ENCODE results near the gene OR2A2. TPM values are rescaled to one million over a fixed set of nuclear protein-coding genes. Genes with fewer than 3 reads are reported as not detected.

OR2A2 gene
- total RNA-seq (not detected), polyA plus RNA-seq (not detected)

- H3K4me1 ChIP-seq (ENCODE audit: insufficient read depth, low read length) = no peaks in the 10 kb centered on the region
- H3K9me3 ChIP-seq (ENCODE audit: low read length) = no peaks in the 10 kb centered on the region
- H3K27me3 Mint-ChIP-seq = peaks cover 5 to 22% of the 10 kb centered on the region in 2 donors
- no peak for DNase-seq
- H3K9me3 Mint-ChIP-seq = no peaks in the 10 kb centered on the region
- no peak within 1 kb of the TSS for H3K27ac ChIP-seq (ENCODE audit: low read depth, low read length)
- H3K4me1 Mint-ChIP-seq = no peaks in the 10 kb centered on the region
- no peaks in the 10 kb centered on the region for H3K36me3 ChIP-seq (ENCODE audit: insufficient read depth, low read length)
- H3K27me3 ChIP-seq (ENCODE audit: insufficient read depth, low read length, poor library complexity, severe bottlenecking) = no peaks in the 10 kb centered on the region
- ChIA-PET CTCF (no interaction called here), POLR2A (no interaction called here)
- no peak within 1 kb of the TSS for H3K4me3 ChIP-seq (ENCODE audit: low read length)
- H3K4me3 Mint-ChIP-seq = no peak within 1 kb of the TSS
- H3K36me3 Mint-ChIP-seq = no peaks in the 10 kb centered on the region
- H3K27ac Mint-ChIP-seq = no peak within 1 kb of the TSS
These were observed at the start of gene OR2A2 for GRCh38 chr7:144109283-144109682. Gene OR2A2 (plus strand): TSS chr7:144109583. CDS start chr7:144109583, 0 bp downstream.

GRCh38 chr7:144063710-144064109 is 45.7 kb upstream of the OR2A2 start:
- CTCF ChIA-PET = no interaction called here
- DNase-seq = no peak
- no peak overlapping the region for H3K4me3 ChIP-seq (ENCODE audit: low read length)
- H3K9me3 ChIP-seq (ENCODE audit: low read length) = no peaks in the 10 kb centered on the region
- Mint-ChIP-seq H3K27ac (no peak overlapping the region), H3K4me3 (no peak overlapping the region), H3K36me3 (peaks cover 0 to 3% (median 0%) of the 10 kb centered on the region in 3 donors), H3K9me3 (peaks cover 0 to 11% (median 5%) of the 10 kb centered on the region in 5 donors), H3K27me3 (peaks cover 0 to 34% of the 10 kb centered on the region in 2 donors), H3K4me1 (no peaks in the 10 kb centered on the region)
- no peak overlapping the region for H3K27ac ChIP-seq (ENCODE audit: low read depth, low read length)
- POLR2A ChIA-PET = no interaction called here
- no peaks in the 10 kb centered on the region for H3K36me3 ChIP-seq (ENCODE audit: insufficient read depth, low read length)
- no peaks in the 10 kb centered on the region for H3K27me3 ChIP-seq (ENCODE audit: insufficient read depth, low read length, poor library complexity, severe bottlenecking)
- H3K4me1 ChIP-seq (ENCODE audit: insufficient read depth, low read length) = no peaks in the 10 kb centered on the region

DNA sequence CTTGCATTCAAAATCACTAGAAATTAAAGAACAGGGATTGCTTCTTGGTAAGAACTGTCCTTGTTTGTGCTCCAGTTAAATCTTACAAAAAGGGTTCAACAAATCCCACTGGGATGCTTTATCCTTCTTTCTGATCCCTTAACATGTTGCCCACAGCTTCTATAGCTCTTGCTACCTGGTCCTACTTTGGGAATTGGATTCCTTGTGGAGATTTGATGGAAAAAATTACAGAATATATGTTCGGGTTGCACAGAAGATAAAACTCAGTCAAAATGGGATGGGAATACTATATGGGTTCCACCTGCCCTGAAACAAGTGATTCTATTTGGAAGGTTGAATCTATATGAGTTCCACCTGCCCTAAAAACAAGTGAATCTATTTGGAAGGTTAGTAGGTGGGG is 39.9 kb upstream of the OR2A2 start, which contains the start of gene OR2A25:
TSS of gene OR2A25 (plus strand) at position 301 of the 400 bp plus-strand sequence. CDS start 4,409 bp downstream, outside the sequence.
- DNase-seq = no peak
- no peaks in the 10 kb centered on the region for H3K4me1 Mint-ChIP-seq
- H3K9me3 Mint-ChIP-seq = no peaks in the 10 kb centered on the region
- H3K9me3 ChIP-seq (ENCODE audit: low read length) = no peaks in the 10 kb centered on the region
- CTCF ChIA-PET = no interaction called here
- POLR2A ChIA-PET = no interaction called here
- H3K4me1 ChIP-seq (ENCODE audit: insufficient read depth, low read length) = no peaks in the 10 kb centered on the region
- H3K36me3 ChIP-seq (ENCODE audit: insufficient read depth, low read length) = no peaks in the 10 kb centered on the region
- H3K4me3 ChIP-seq (ENCODE audit: low read length) = no peak within 1 kb of the TSS
- H3K27ac Mint-ChIP-seq = no peak within 1 kb of the TSS
- H3K27me3 ChIP-seq (ENCODE audit: insufficient read depth, low read length, poor library complexity, severe bottlenecking) = no peaks in the 10 kb centered on the region
- peaks cover 2 to 28% of the 10 kb centered on the region in 2 donors for H3K27me3 Mint-ChIP-seq
- H3K27ac ChIP-seq (ENCODE audit: low read depth, low read length) = no peak within 1 kb of the TSS
- H3K36me3 Mint-ChIP-seq = no peaks in the 10 kb centered on the region
- H3K4me3 Mint-ChIP-seq = no peak within 1 kb of the TSS

DNA sequence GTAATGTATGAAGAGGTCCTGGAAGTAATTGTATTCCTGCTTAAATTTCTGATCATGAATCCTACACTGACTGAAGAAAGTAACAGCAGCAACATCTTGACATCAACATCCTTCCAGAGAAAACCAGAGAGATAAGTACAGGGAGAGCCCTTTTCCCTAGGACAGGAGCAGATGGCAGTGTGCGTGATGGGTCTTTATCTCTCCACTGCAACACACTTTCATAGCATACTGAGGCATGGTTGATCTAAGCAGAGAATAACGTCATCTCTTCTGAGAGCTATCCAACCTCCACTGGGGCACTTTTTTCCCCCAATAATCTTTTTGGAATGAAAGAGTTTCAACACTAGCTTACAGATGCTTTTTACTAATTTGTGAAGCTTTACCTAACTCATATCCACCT is 39.4 kb upstream of the OR2A2 start:
- H3K27ac ChIP-seq (ENCODE audit: low read depth, low read length) = no peak overlapping the region
- Mint-ChIP-seq H3K9me3 (no peaks in the 10 kb centered on the region), H3K4me1 (no peaks in the 10 kb centered on the region), H3K36me3 (no peaks in the 10 kb centered on the region), H3K27ac (no peak overlapping the region), H3K4me3 (no peak overlapping the region), H3K27me3 (peaks cover 5 to 30% of the 10 kb centered on the region in 2 donors)
- CTCF ChIA-PET = no interaction called here
- H3K36me3 ChIP-seq (ENCODE audit: insufficient read depth, low read length) = no peaks in the 10 kb centered on the region
- no peaks in the 10 kb centered on the region for H3K4me1 ChIP-seq (ENCODE audit: insufficient read depth, low read length)
- H3K27me3 ChIP-seq (ENCODE audit: insufficient read depth, low read length, poor library complexity, severe bottlenecking) = no peaks in the 10 kb centered on the region
- H3K9me3 ChIP-seq (ENCODE audit: low read length) = no peaks in the 10 kb centered on the region
- POLR2A ChIA-PET = no interaction called here
- DNase-seq = no peak
- H3K4me3 ChIP-seq (ENCODE audit: low read length) = no peak overlapping the region

DNA sequence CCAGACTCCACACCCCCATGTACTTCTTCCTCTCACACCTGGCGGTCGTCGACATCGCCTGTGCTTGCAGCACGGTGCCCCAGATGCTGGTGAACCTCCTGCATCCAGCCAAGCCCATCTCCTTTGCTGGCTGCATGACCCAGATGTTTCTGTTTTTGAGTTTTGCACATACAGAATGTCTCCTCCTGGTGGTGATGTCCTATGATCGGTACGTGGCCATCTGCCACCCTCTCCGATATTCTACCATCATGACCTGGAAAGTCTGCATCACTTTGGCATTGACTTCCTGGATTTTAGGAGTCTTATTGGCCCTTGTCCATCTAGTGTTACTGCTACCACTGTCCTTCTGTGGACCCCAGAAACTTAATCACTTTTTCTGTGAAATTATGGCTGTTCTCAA is 35.0 kb upstream of the OR2A2 start:
- Mint-ChIP-seq H3K9me3 (no peaks in the 10 kb centered on the region), H3K36me3 (no peaks in the 10 kb centered on the region), H3K4me1 (no peaks in the 10 kb centered on the region), H3K4me3 (no peak overlapping the region), H3K27me3 (peaks cover 8 to 17% of the 10 kb centered on the region in 2 donors), H3K27ac (no peak overlapping the region)
- Histone ChIP-seq H3K27me3 (ENCODE audit: insufficient read depth, low read length, poor library complexity, severe bottlenecking) (no peaks in the 10 kb centered on the region), H3K27ac (ENCODE audit: low read depth, low read length) (no peak overlapping the region), H3K36me3 (ENCODE audit: insufficient read depth, low read length) (no peaks in the 10 kb centered on the region), H3K4me1 (ENCODE audit: insufficient read depth, low read length) (no peaks in the 10 kb centered on the region), H3K9me3 (ENCODE audit: low read length) (no peaks in the 10 kb centered on the region), H3K4me3 (ENCODE audit: low read length) (no peak overlapping the region)
- ChIA-PET POLR2A (no interaction called here), CTCF (no interaction called here)
- no peak for DNase-seq

DNA sequence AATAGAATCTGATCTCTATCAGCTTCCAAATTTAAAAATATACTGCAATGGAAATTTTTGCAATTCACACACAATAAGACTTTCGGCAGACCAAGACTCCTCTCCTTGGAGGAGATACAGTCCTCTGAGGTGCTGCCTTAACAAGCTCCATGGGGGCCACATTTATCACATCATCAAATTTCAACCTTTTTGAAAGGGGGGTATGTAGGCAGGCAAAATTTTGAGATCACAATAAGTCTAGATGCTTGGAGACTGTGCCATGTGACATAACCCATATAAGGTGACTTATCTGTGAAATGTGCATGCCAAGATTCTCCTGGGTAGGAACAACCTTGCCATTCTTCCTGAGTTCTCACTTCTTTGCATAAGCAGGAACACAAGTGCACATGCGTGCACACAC is 23.4 kb upstream of the OR2A2 start, which contains the start of gene OR2A12:
TSS of gene OR2A12 (plus strand) at position 301 of the 400 bp plus-strand sequence. CDS start 8,830 bp downstream, outside the sequence.
- ChIA-PET CTCF (no interaction called here), POLR2A (no interaction called here)
- Histone ChIP-seq H3K4me1 (ENCODE audit: insufficient read depth, low read length) (no peaks in the 10 kb centered on the region), H3K4me3 (ENCODE audit: low read length) (no peak within 1 kb of the TSS), H3K27me3 (ENCODE audit: insufficient read depth, low read length, poor library complexity, severe bottlenecking) (no peaks in the 10 kb centered on the region), H3K9me3 (ENCODE audit: low read length) (no peaks in the 10 kb centered on the region), H3K27ac (ENCODE audit: low read depth, low read length) (no peak within 1 kb of the TSS), H3K36me3 (ENCODE audit: insufficient read depth, low read length) (no peaks in the 10 kb centered on the region)
- Mint-ChIP-seq H3K4me3 (no peak within 1 kb of the TSS), H3K36me3 (no peaks in the 10 kb centered on the region), H3K27ac (no peak within 1 kb of the TSS), H3K27me3 (peaks cover 0 to 5% of the 10 kb centered on the region in 2 donors), H3K4me1 (no peaks in the 10 kb centered on the region), H3K9me3 (peaks cover 0 to 5% (median 0%) of the 10 kb centered on the region in 5 donors)
- DNase-seq = no peak

GRCh38 chr7:144086730-144087129 is 22.7 kb upstream of the OR2A2 start:
- no peaks in the 10 kb centered on the region for H3K9me3 ChIP-seq (ENCODE audit: low read length)
- peaks cover 2 to 11% (median 5%) of the 10 kb centered on the region in 5 donors for H3K9me3 Mint-ChIP-seq
- H3K4me1 Mint-ChIP-seq = no peaks in the 10 kb centered on the region
- no peak for DNase-seq
- no peaks in the 10 kb centered on the region for H3K4me1 ChIP-seq (ENCODE audit: insufficient read depth, low read length)
- no peaks in the 10 kb centered on the region for H3K27me3 ChIP-seq (ENCODE audit: insufficient read depth, low read length, poor library complexity, severe bottlenecking)
- no peak overlapping the region for H3K4me3 Mint-ChIP-seq
- H3K36me3 ChIP-seq (ENCODE audit: insufficient read depth, low read length) = no peaks in the 10 kb centered on the region
- ChIA-PET POLR2A (no interaction called here), CTCF (no interaction called here)
- peaks cover 2 to 9% of the 10 kb centered on the region in 2 donors for H3K27me3 Mint-ChIP-seq
- no peak overlapping the region for H3K27ac Mint-ChIP-seq
- H3K36me3 Mint-ChIP-seq = no peaks in the 10 kb centered on the region
- no peak overlapping the region for H3K4me3 ChIP-seq (ENCODE audit: low read length)
- H3K27ac ChIP-seq (ENCODE audit: low read depth, low read length) = no peak overlapping the region

DNA sequence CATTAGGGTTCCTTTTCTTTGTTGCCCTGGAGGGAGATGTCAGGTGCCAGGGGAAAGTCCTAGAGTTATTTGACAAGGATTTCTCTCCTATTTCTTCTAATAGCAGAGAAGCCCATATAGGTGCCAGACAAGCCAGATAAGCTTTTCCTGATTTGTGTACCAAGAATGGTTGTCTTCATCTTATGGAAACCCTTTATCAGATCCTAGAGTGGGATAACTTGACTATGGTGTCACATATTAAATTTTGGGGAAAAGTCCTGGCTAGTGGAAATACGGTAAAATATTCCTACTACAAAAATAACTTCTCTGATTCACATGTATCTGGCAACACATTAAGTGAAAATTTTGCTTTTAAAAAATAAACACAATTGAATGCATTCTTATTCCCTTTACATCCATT is 22.2 kb upstream of the OR2A2 start:
- H3K36me3 Mint-ChIP-seq = no peaks in the 10 kb centered on the region
- DNase-seq = no peak
- Histone ChIP-seq H3K4me3 (ENCODE audit: low read length) (no peak overlapping the region), H3K36me3 (ENCODE audit: insufficient read depth, low read length) (no peaks in the 10 kb centered on the region), H3K9me3 (ENCODE audit: low read length) (no peaks in the 10 kb centered on the region), H3K4me1 (ENCODE audit: insufficient read depth, low read length) (no peaks in the 10 kb centered on the region), H3K27me3 (ENCODE audit: insufficient read depth, low read length, poor library complexity, severe bottlenecking) (no peaks in the 10 kb centered on the region), H3K27ac (ENCODE audit: low read depth, low read length) (no peak overlapping the region)
- no peak overlapping the region for H3K4me3 Mint-ChIP-seq
- H3K4me1 Mint-ChIP-seq = no peaks in the 10 kb centered on the region
- H3K27ac Mint-ChIP-seq = no peak overlapping the region
- ChIA-PET POLR2A (no interaction called here), CTCF (no interaction called here)
- peaks cover 2 to 9% of the 10 kb centered on the region in 2 donors for H3K27me3 Mint-ChIP-seq
- H3K9me3 Mint-ChIP-seq = peaks cover 2 to 13% (median 5%) of the 10 kb centered on the region in 5 donors

GRCh38 chr7:144090667-144091066 is 18.7 kb upstream of the OR2A2 start:
- no peak overlapping the region for H3K4me3 Mint-ChIP-seq
- peaks cover 4 to 28% of the 10 kb centered on the region in 2 donors for H3K27me3 Mint-ChIP-seq
- ChIA-PET POLR2A (no interaction called here), CTCF (no interaction called here)
- H3K27ac Mint-ChIP-seq = no peak overlapping the region
- H3K27me3 ChIP-seq (ENCODE audit: insufficient read depth, low read length, poor library complexity, severe bottlenecking) = no peaks in the 10 kb centered on the region
- no peaks in the 10 kb centered on the region for H3K36me3 Mint-ChIP-seq
- peaks cover 2 to 13% (median 5%) of the 10 kb centered on the region in 5 donors for H3K9me3 Mint-ChIP-seq
- H3K27ac ChIP-seq (ENCODE audit: low read depth, low read length) = no peak overlapping the region
- no peaks in the 10 kb centered on the region for H3K4me1 ChIP-seq (ENCODE audit: insufficient read depth, low read length)
- no peaks in the 10 kb centered on the region for H3K4me1 Mint-ChIP-seq
- H3K4me3 ChIP-seq (ENCODE audit: low read length) = no peak overlapping the region
- no peaks in the 10 kb centered on the region for H3K36me3 ChIP-seq (ENCODE audit: insufficient read depth, low read length)
- DNase-seq = no peak
- H3K9me3 ChIP-seq (ENCODE audit: low read length) = no peaks in the 10 kb centered on the region

Data from CD8-positive, alpha-beta memory T cell (primary cell).